Hematopoietic multipotent progenitor cell (in vitro differentiated cells): ENCODE measurements around the gene MYMK. TPM values are rescaled to one million over a fixed set of nuclear protein-coding genes. Genes with fewer than 3 reads are reported as not detected.

Experiments
- DNase-seq, 3 donors: peaks; one replicate each; pipeline ENCODE4 v3.0.0-alpha.2; 2011 to 2015; ENCODE audit warnings: low read depth in 2 of 3, low spot score in 2 of 3
- total RNA-seq: library from RNA; depleted of rRNA; stranded (reverse); fragments of >200 nt; gene quantifications from one replicate; pipeline ENCODE4 v1.2.3, GENCODE V29; 2012

The MYMK gene
- total RNA-seq, 1 donor = not detected

DNA sequence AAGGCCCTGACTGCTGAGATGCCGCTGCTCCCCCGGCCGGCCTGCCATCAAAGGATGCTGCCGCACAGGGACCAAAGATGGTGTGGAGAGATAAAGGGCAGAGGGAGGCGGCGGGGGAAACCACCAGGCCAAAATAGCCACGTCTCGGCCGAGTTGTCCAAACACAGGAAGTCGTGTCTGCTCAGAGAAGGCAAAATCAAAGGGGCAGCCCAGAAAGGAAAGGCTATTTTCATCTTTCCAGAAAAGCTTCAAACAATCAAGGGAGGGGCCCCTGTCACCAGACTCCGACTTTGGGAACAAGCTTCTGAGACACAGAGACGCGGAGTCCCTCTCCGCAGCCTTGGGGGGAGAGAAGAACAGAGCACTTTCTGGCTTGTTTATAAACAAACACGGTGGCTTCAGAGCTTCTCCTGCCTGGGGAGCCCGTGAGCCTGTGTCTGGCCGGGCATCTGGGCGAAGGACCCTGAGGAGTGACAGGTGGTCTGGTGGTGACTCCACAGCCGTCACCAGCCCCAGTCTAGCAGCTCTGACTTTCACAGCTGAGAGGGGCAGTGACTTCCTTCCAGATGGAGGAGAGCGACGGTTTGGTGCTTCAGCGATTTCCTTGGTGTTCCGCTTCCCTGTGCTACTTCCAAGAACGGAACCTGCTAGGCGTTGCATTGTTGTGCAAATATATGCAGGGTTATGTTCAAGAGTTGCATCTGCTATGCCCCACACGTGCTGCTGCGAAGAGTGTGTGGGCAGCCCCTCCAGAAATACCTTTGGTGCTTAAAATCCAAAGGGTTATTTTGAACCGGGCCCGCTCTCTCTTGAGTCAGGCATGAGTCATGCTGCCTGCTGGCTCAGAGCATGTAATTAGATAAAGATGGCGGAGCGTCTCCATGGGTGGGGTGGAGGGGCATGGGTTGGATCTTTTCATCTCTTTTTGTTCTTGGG is 33.7 kb upstream of the MYMK start:
- DNase-seq = peak in 2 of 3 donors; percentile 57 to 59

DNA sequence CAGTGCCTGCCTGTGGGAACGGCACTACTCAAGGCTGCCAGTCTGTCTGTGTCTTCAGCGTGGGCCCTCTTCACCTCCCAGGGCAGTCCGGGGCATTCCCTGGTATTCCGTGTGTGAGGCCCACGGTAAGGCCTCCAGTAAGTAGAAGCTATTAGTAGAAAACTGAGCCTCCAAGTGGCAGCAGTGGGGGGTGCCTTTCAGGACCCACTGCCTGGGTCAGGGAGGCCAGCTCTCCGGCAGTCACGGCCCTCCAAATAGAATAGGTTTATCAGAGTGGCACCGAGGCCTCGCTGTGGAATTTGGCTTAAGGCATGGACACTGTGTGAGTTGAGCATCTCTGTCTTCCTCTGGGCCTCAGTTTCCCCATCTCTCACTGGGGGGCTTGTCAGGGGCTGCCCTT is 32.8 kb upstream of the MYMK start:
- DNase-seq = no peak

DNA sequence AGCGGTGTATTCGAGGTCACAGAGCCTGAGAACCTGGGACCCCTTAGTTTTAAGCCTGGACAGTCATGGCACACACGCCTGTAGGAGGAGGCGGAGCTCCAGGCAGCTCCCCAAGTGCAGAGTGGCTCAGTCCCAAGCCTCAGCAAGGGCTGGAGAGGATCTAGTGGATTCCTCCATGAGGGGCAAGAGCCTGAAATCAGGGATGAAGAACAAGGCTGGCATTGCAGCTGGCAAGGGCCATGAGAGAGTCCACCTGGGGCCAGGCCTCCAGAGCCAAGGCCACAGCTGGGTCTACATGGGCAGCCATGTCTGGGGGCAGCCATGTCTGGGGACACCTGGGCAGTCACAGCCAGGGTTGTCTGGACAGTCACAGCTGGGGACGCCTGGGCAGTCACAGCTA is 31.6 kb upstream of the MYMK start:
- DNase-seq = no peak

DNA sequence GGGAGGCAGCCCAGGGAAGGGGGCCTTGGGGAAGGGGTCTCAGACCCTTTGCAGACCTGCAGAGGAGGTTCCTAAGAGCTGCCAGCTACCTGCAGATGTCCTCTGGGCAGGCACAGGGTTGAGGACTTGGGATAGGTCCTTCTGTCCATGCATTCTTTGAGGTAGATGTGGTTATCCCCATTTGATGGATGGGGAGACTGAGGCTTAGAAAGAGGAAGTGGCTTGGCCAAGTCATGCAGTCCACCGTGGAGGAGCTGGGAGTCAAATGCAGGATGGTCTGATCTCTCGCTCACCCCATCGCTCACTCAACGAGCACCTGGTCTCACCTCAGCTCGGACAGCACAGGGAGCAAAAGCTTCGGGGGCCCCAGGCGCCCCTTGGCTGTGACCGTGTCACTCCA is 30.0 kb upstream of the MYMK start:
- no peak for DNase-seq

DNA sequence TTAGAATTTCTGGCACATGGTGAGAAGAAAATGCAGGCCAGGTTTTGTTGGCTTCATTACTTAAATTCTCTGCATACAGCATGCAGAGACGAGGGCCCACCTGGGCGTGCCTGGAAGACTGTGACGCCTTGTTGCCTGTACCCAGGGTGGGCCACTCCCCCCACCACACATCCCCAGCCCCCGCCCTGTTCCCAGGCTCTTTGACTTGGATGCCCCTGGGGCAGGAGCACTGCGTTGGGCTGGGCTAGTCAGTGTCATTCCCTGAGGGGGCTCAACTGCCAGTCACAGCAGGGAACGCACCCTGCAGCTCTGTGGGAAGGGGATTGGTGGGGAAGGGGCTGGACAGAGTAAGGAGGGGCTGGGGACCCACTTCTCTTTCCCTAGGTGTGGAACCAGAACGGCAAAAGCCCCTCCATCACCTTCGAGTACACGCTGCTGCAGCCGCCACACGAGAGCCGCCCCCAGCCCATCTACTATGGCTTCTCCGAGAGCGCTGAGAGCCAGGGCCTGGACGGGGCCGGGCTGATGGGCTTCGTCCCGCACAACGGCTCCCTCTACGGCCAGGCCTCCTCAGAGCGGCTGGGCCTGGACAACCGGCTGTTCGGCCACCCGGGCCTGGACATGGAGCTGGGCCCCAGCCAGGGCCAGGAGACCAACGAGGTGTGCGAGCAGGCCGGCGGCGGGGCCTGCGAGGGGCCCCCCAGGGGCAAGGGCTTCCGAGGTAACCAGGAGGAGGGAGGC is 29.4 kb upstream of the MYMK start:
- no peak for DNase-seq

DNA sequence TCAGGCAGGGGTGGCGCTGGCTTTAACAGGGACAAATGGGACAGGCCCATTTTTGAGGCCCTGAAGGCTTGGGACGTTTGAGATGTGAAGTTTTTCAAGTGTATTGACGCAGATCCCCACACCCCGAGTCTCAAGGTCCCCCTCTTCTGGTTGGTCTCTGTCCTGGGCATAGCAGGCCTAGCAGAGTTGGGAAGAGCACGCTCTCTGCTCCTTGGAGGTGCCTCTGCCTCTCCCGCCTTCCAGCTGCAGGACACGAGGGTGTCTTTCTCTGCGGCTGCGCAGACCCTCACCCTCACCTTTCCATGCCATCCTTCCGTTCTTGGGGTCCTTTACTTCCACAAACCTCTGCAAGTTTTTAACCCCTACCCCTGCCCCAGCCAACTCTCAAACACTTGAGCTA is 28.4 kb upstream of the MYMK start:
- DNase-seq = no peak

GRCh38 chr9:133552236-133552635 is 27.5 kb upstream of the MYMK start:
- DNase-seq = no peak

DNA sequence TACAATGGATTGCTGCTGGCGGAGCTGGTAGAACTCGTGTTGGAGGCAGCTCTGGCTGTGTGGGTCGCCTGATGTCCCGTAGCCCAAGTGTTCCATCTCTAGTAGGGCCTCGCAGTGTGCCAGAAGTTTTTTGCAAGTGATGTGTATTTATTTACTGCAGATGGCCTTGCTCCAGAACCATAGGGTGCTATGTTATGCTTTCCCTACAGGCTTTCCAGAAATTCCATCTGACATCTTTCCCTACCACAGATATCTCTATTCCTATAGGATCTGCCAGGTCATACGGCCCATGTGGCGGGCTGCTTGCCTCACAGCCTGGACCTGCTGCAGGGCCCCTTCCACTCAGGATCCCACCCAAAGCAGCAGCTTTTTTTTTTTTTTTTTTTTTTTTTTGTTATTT is 26.7 kb upstream of the MYMK start:
- DNase-seq = no peak

DNA sequence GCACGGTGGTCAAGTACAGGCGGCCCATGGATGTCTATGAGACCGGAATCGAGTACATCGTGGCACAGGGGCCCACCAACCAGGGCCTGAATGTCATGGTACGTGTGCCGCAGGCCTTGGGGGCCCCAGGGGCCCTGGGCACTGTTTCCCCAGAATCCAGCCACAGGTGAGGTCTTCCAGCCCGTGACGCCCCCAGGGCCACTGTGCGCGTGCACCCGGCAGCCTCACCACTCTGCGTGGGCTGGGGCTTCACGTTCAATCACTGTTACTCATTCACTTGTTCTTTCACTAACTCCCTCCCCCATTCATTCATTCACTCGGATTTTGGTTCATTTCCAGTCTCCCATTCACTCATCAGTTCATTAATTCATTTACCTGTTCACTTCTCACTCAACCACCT is 22.4 kb upstream of the MYMK start:
- DNase-seq = no peak

DNA sequence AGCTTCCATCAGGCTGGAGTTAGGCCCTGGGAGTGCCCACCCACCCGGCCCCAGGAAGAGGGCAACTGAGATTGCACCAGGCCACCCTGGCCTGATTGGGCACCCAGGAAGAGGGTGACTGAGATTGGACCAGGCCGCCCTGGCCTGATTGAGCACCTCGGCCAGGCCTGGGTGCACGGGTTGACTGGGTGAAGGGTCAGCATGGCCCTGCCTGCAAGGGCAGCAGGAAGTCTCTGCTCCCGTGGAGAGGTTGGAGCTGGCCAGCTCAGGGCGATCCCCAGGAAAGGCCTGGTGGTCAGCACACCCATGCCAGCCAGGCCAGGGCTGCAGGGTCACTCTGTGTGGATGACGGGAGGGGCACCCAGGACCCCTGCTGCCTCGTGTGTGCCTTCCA is 21.5 kb upstream of the MYMK start:
- no peak for DNase-seq

DNA sequence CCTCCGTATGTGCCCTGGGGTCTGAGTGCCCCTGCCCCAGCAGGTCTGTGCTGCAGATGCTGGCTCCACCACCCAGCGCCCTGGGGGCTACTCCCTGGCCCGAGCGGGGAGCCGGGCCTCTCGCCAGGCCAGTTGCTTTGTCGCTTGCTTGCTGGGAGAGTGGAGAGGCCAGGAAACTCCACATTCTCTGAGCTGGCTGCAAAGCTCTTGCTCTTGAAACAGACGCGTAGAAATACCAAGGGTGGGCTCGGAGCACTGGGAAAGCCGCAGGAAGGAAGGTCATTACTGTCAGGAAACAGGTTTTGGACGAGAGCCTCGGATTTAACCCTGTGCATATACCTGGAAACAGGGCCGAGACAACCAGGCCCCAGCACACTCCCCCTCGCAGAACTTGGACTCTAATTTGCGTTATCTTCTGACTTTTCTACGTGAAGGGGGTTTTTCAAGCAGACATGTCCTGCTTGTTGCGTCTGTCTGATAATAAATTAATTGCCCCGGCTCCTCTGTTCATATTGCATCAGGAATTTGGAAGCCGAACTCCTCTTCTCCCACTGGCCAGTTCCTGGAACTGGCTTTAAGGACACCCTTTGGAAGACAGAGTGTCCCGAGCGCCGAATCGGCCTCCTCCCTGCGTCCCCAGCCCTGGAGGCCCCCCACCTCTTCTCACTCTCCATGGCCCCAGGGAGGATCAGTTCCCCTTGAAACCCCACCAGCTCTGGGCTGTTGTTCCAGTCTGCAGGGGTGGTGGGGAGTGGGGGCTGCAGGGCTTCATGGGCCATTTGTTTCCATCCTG is 20.9 kb upstream of the MYMK start:
- DNase-seq = no peak

- DNase-seq = no peak
These were observed 19.2 kb upstream of the MYMK start for GRCh38 chr9:133543772-133544467.

DNA sequence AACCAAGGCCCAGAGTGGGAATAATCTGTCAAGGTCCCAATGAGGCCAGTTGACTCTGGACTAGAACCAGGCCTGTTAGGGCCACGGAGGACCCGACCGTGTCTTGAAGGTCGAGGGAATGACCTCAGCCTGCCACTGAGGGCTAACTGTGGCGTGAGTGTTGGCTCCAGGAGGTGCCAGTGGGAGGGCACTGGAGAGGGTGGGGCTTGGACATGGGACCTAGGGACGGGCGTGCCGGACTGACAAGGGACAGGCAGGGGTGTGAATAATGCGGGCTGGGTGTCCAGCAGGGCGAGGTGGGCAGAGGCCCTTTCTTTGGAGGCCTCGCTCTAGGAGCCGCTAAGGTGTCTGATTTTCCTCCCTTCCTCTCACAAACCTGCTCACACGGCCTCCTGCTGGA is 17.2 kb upstream of the MYMK start:
- DNase-seq = no peak

- no peak for DNase-seq
These were observed 15.9 kb upstream of the MYMK start for GRCh38 chr9:133540698-133541025.

GRCh38 chr9:133539991-133540697 is 15.4 kb upstream of the MYMK start:
- DNase-seq = peak in 1 of 3 donors; percentile 34

- DNase-seq = peak in 1 of 3 donors; percentile 22
These were observed 14.4 kb upstream of the MYMK start for GRCh38 chr9:133538851-133539833.

DNA sequence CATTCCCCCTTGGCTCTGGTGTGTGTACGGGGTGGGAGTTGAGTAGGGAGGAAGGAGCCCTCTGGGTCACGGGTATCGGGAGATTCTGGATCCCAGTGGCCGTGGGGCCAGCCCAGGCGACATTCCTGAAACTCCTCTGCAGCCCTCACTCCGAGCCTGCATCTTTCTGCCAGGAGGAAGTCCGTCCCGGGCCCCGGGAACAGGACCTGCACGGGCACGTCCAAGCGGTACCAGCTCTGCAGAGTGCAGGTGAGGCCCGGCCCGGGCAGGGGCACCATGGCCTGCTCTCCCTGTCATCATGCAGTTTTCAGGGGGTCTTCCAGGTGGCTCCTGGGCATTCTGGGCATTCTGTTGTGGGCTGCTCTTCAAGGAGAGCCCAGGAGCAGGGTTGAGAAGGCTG is 13.4 kb upstream of the MYMK start:
- no peak for DNase-seq

DNA sequence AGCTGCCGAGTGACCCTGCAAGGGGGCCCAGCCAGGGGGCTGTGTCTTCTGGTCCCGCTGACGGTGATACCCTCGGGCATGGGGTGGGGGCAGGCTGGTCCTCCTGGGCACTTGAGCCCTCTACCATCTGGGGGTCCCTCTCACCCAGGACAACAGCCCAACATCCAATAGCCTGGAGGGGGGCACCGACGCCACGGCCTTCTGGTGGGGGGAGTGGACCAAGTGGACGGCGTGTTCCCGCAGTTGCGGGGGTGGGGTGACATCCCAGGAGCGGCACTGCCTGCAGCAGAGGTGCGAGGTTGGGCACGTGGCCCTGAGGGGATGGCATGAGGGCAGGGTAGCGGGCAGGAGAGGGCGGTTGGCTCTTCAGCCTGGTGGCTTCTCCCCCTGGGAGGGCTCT is 12.5 kb upstream of the MYMK start:
- DNase-seq = no peak

- no peak for DNase-seq
These were observed 11.8 kb upstream of the MYMK start for GRCh38 chr9:133536536-133536935.
